ENCODE measurements around the gene GJB3.

The GJB3 gene

DNA sequence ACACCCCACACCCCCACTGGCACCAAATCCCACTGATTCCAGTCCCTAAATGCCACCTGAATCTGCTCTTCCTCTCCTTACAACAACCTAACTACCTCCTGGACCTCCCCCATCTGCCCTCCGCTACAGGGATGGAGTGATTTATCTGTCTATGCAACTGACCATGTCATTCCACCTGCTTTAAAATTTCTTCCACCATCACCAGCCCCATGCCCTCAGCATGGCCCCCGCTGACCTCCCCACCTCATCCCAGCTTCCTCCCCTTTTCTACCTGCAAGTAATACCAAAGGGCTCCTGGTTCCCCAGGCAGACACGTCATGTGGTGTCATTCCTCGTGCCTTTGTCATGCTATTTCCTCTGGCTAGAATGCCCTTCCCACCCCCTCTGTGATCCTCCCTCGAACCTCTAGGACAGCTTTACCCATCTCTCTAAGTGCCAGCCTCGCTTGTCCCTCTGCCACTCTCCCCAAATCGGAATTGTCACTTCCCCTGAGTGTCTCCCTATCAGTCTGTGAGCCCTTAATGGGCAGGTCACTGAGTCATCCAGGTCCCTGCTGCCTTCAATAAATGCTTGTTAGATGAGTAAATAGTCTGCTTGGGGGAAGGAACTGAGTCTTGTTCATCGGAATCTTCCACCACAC lies 17.8 kb upstream of the GJB3 start:
- TF ChIP-seq SIN3A (IDR thresholded peaks at IDR 0.05; ENCODE audit: borderline replicate concordance, insufficient read depth, low read length), result no peak
- TF ChIP-seq, protein P1, sequence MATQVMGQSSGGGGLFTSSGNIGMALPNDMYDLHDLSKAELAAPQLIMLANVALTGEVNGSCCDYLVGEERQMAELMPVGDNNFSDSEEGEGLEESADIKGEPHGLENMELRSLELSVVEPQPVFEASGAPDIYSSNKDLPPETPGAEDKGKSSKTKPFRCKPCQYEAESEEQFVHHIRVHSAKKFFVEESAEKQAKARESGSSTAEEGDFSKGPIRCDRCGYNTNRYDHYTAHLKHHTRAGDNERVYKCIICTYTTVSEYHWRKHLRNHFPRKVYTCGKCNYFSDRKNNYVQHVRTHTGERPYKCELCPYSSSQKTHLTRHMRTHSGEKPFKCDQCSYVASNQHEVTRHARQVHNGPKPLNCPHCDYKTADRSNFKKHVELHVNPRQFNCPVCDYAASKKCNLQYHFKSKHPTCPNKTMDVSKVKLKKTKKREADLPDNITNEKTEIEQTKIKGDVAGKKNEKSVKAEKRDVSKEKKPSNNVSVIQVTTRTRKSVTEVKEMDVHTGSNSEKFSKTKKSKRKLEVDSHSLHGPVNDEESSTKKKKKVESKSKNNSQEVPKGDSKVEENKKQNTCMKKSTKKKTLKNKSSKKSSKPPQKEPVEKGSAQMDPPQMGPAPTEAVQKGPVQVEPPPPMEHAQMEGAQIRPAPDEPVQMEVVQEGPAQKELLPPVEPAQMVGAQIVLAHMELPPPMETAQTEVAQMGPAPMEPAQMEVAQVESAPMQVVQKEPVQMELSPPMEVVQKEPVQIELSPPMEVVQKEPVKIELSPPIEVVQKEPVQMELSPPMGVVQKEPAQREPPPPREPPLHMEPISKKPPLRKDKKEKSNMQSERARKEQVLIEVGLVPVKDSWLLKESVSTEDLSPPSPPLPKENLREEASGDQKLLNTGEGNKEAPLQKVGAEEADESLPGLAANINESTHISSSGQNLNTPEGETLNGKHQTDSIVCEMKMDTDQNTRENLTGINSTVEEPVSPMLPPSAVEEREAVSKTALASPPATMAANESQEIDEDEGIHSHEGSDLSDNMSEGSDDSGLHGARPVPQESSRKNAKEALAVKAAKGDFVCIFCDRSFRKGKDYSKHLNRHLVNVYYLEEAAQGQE (IDR thresholded peaks at IDR 0.05; ENCODE audit: insufficient read depth in 1 of 2, low read depth in 2 of 2, low read length in 2 of 2), result no peak
- no peak for TF ChIP-seq TAF1 (IDR thresholded peaks at IDR 0.05; ENCODE audit: borderline replicate concordance, insufficient read depth, low read length)
- no peak for TF ChIP-seq FOXP2 (optimal IDR thresholded peaks at IDR 0.05; ENCODE audit: borderline replicate concordance, extremely low read depth, extremely low read length, insufficient read depth)
- no peak for TF ChIP-seq POLR2AphosphoS5 (IDR thresholded peaks at IDR 0.05; ENCODE audit: low read depth, low read length)

DNA sequence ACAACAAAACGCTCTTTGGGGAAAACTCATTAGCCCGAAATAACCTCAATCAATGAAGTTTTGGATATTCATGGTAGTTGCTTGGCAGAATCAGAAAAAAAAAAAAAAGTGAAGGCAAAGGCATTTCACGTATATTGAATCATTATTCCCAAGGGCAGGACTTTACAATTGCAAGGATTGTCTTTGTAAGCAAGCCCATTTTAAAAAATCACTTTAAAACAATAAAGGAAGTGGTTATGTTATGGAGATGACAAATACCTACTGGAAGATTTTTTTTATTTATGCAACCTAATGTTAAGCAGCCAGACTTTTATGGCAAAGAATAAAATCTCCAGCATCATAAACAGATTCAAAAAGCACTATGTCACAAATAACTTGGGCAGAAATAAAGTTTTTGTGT lies 12.2 kb upstream of the GJB3 start:
- TF ChIP-seq TAF1 (IDR thresholded peaks at IDR 0.05; ENCODE audit: borderline replicate concordance, insufficient read depth, low read length) (no peak), FOXP2 (optimal IDR thresholded peaks at IDR 0.05; ENCODE audit: borderline replicate concordance, extremely low read depth, extremely low read length, insufficient read depth) (no peak), SIN3A (IDR thresholded peaks at IDR 0.05; ENCODE audit: borderline replicate concordance, insufficient read depth, low read length) (no peak), POLR2AphosphoS5 (IDR thresholded peaks at IDR 0.05; ENCODE audit: low read depth, low read length) (no peak)
- TF ChIP-seq, protein P1 (IDR thresholded peaks at IDR 0.05; ENCODE audit: insufficient read depth in 1 of 2, low read depth in 2 of 2, low read length in 2 of 2), result no peak

DNA sequence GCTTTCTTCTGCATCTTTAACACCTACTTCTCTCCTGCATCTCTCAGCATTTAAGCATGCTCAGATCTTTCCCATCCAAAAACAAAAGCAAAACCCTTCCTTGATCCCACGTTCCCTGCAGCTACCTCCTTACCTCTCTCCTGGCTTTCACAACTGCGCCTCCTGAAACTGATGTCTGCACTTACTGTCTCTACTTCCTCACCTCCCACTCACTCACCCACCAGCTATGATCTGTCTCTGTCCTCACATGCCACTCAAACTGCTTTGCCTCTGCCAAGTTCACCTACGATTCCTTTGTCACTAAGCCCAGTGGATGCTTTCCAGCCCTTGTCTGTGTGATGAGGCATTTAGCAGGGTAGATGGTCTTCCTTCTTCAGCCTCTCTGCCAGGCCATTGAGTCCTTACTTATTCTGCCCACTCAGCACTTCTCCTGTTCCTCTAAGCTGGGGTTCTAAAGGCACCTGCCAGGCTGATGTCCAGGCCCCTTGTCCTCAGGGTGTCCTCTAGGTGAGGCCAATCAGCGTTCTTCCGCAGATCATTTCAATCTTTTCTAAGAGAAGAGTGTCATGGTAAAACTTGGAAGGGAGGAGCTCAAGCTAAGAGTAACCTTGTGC lies 10.0 kb upstream of the GJB3 start:
- TF ChIP-seq SIN3A (IDR thresholded peaks at IDR 0.05; ENCODE audit: borderline replicate concordance, insufficient read depth, low read length) (no peak), POLR2AphosphoS5 (IDR thresholded peaks at IDR 0.05; ENCODE audit: low read depth, low read length) (no peak), FOXP2 (optimal IDR thresholded peaks at IDR 0.05; ENCODE audit: borderline replicate concordance, extremely low read depth, extremely low read length, insufficient read depth) (no peak), TAF1 (IDR thresholded peaks at IDR 0.05; ENCODE audit: borderline replicate concordance, insufficient read depth, low read length) (no peak)
- TF ChIP-seq, protein P1 (IDR thresholded peaks at IDR 0.05; ENCODE audit: insufficient read depth in 1 of 2, low read depth in 2 of 2, low read length in 2 of 2), result no peak

DNA sequence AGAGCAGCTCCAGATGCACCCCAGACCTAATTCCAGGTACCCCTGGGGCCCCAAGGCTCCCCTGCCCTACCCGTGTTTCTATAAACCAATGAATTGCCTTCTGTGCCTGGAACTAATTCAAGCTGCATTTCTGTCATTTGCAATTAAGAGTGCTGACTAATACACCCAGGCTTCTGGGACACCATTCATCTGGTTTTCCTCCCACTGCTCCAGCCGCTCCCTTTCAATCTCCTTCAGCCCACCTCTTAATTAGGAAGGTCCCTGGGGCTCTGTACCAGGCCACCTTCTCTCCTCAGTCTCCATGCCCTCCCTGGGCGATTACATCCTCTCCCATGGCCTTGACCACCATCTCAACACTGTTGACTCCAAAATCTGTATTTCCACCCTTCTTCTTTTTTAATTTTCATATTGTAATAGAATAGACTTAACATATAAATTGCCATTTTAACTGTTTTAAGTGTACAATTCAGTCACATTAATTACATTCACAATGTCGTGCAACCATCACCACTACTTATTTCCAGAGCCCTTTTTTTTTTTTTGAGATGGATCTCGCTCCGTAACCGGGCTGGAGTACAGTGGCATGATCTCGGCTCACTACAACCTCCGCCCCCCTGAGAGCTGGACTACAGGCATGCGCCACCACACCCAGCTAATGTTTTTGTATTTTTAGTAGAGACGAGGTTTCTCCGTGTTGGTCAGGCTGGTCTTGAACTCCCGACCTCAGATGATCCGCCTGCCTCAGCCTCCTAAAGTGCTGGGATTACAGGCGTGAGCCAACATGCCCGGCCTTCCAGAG lies 9.2 kb upstream of the GJB3 start:
- TF ChIP-seq SIN3A (IDR thresholded peaks at IDR 0.05; ENCODE audit: borderline replicate concordance, insufficient read depth, low read length) (no peak), TAF1 (IDR thresholded peaks at IDR 0.05; ENCODE audit: borderline replicate concordance, insufficient read depth, low read length) (no peak), FOXP2 (optimal IDR thresholded peaks at IDR 0.05; ENCODE audit: borderline replicate concordance, extremely low read depth, extremely low read length, insufficient read depth) (no peak), POLR2AphosphoS5 (IDR thresholded peaks at IDR 0.05; ENCODE audit: low read depth, low read length) (no peak)
- TF ChIP-seq, protein P1 (IDR thresholded peaks at IDR 0.05; ENCODE audit: insufficient read depth in 1 of 2, low read depth in 2 of 2, low read length in 2 of 2), result no peak

Measured in PFSK-1 (cell line).